HCT116 (cell line): Measurements from ENCODE around the gene PRRT4. TPM values are rescaled to one million over a fixed set of nuclear protein-coding genes. Genes with fewer than 3 reads are reported as not detected.

ENCODE experiments used
- ATAC-seq: fragments of 200-7000 bp; cut with Tn5 transposase; 2 replicates; pipeline ENCODE4 v1.9.1; 2020; ENCODE audit warnings: mild to moderate bottlenecking, moderate library complexity
- BruUV-seq: library from RNA; stranded (reverse); fragments of 400-500 nt; replicated peaks from 2 replicates; lab custom pipeline; 2021; lab: Mats Ljungman, UMichigan
- CTCF ChIA-PET: fragments of 300-600 bp; sonication (Branson Sonifier 250); formaldehyde crosslinking; loops from one replicate; lab custom pipeline; 2021; ENCODE audit warnings: antibody characterized with exemption; lab: Charles Lee
- POLR2A ChIA-PET: fragments of 300-600, 350-600 bp; sonication (Branson Sonifier 250); formaldehyde crosslinking; loops from one replicate; lab custom pipeline; 2021; ENCODE audit warnings: antibody characterized with exemption; lab: Charles Lee
- RAD21 ChIA-PET, 2 experiments: fragments of 300-600 bp; sonication (Branson Sonifier 250); formaldehyde crosslinking; loops; one replicate each; lab custom pipeline; 2023; ENCODE audit warnings: low total read pairs in 2 of 2; ENCODE audit not compliant: uncharacterized antibody in 2 of 2, unreplicated experiment in 2 of 2, low non-redundant PET in 1 of 2; lab: Charles Lee
- DNase-seq: peaks from one replicate; pipeline ENCODE4 v3.0.0-alpha.2; 2010; ENCODE audit warnings: low read depth, low spot score
- H2AFZ ChIP-seq: fragments of 200-600 bp; shearing (Covaris generic), sonication (generic); 2 replicates; pipeline ENCODE4 v1.6.1; 2017; ENCODE audit warnings: low read depth, mixed run types, mixed read lengths, antibody characterized with exemption, low read length; ENCODE audit not compliant: poor library complexity, severe bottlenecking
- H3K27ac ChIP-seq: 2 replicates; pipeline ENCODE4 v1.5.1; 2012; ENCODE audit warnings: low read depth, low read length
- H3K27me3 ChIP-seq: fragments of 200-600 bp; sonication (generic); 2 replicates; pipeline ENCODE4 v1.6.1; 2016; ENCODE audit warnings: mixed run types, low read length, mixed read lengths; ENCODE audit not compliant: insufficient read depth
- H3K36me3 ChIP-seq, 2 experiments: fragments of 200-500 bp in 1 of 2; fragments of 200-600 bp in 1 of 2; sonication (Bioruptor generic) in 1 of 2; sonication (generic) in 1 of 2; 2 replicates each; pipeline versions ENCODE4 v1.5.1 to v1.6.1; 2014 to 2016; ENCODE audit warnings: low read length in 2 of 2, inconsistent platforms in 1 of 2, mixed read lengths in 1 of 2, mixed run types in 1 of 2; ENCODE audit not compliant: insufficient read depth in 2 of 2, control insufficient read depth in 1 of 2
- H3K4me1 ChIP-seq, 2 experiments: fragments of 200-600 bp in 1 of 2; sonication (generic) in 1 of 2; 2 replicates each; pipeline versions ENCODE4 v1.5.1 to v1.6.1; 2012 to 2017; ENCODE audit warnings: low read length in 2 of 2, inconsistent platforms in 1 of 2, mild to moderate bottlenecking in 1 of 2, mixed read lengths in 1 of 2, mixed run types in 1 of 2, moderate library complexity in 1 of 2; ENCODE audit not compliant: insufficient read depth in 2 of 2, control insufficient read depth in 1 of 2
- H3K4me2 ChIP-seq: fragments of 200-600 bp; sonication (generic); 2 replicates; pipeline ENCODE4 v1.6.1; 2017; ENCODE audit warnings: mixed run types, low read length, mixed read lengths
- H3K4me3 ChIP-seq, 2 experiments: fragments of 200-600 bp in 1 of 2; sonication (generic) in 1 of 2; replicated peaks in 1 of 2; 2 replicates each; pipeline ENCODE4 v1.5.1; 2011 to 2016; ENCODE audit warnings: low read length in 2 of 2, control low read depth in 1 of 2, low read depth in 1 of 2, mild to moderate bottlenecking in 1 of 2, mixed read lengths in 1 of 2, mixed run types in 1 of 2
- H3K79me2 ChIP-seq: fragments of 200-600 bp; sonication (generic); 2 replicates; pipeline ENCODE4 v1.6.1; 2017; ENCODE audit warnings: mild to moderate bottlenecking, mixed run types, low read length, moderate library complexity, mixed read lengths; ENCODE audit not compliant: insufficient read depth
- H3K9ac ChIP-seq: fragments of 200-600 bp; sonication (generic); 2 replicates; pipeline ENCODE4 v1.6.1; 2016; ENCODE audit warnings: low read length, mixed read lengths
- H3K9me2 ChIP-seq: fragments of 200-600 bp; sonication (generic), shearing (Covaris generic); 2 replicates; pipeline ENCODE4 v1.6.1; 2017; ENCODE audit warnings: mixed run types, mild to moderate bottlenecking, moderate library complexity; ENCODE audit not compliant: insufficient read depth
- H3K9me3 ChIP-seq, 2 experiments: fragments of 200-500 bp in 1 of 2; fragments of 200-600 bp in 1 of 2; sonication (Bioruptor generic) in 1 of 2; sonication (generic) in 1 of 2; 2 replicates each; pipeline ENCODE4 v1.6.1; 2014 to 2017; ENCODE audit warnings: low read length in 2 of 2, mixed read lengths in 2 of 2, inconsistent platforms in 1 of 2, low read depth in 1 of 2, mild to moderate bottlenecking in 1 of 2, mixed run types in 1 of 2, moderate library complexity in 1 of 2; ENCODE audit not compliant: control insufficient read depth in 1 of 2, insufficient read depth in 1 of 2
- H4K20me1 ChIP-seq: fragments of 200-600 bp; sonication (generic), shearing (Covaris generic); 2 replicates; pipeline ENCODE4 v1.6.1; 2017; ENCODE audit warnings: mixed run types, mild to moderate bottlenecking, moderate library complexity; ENCODE audit not compliant: insufficient read depth
- CBX3 ChIP-seq: IDR thresholded peaks from 2 replicates; pipeline ENCODE4 v1.6.1; 2012; ENCODE audit warnings: low read depth
- CEBPB ChIP-seq: IDR thresholded peaks from 2 replicates; pipeline ENCODE4 v1.6.1; 2012; ENCODE audit warnings: low read depth
- EGR1 ChIP-seq: IDR thresholded peaks from 2 replicates; pipeline ENCODE4 v1.6.1; 2012; ENCODE audit warnings: low read depth
- ELF1 ChIP-seq: IDR thresholded peaks from 2 replicates; pipeline ENCODE4 v1.6.1; 2012; ENCODE audit warnings: low read depth, borderline replicate concordance
- EZH2 ChIP-seq: fragments of 200-600 bp; sonication (generic); IDR thresholded peaks from 2 replicates; pipeline ENCODE4 v1.6.1; 2017; ENCODE audit warnings: antibody characterized with exemption, mixed run types
- EZH2phosphoT487 ChIP-seq: fragments of 200-600 bp; IDR thresholded peaks from 2 replicates; pipeline ENCODE4 v1.6.1; 2018; ENCODE audit warnings: antibody characterized with exemption, borderline replicate concordance
- FOSL1 ChIP-seq: IDR thresholded peaks from 2 replicates; pipeline ENCODE4 v1.6.1; 2012; ENCODE audit warnings: low read depth
- JUND ChIP-seq: IDR thresholded peaks from 2 replicates; pipeline ENCODE4 v1.6.1; 2012
- POLR2AphosphoS5 ChIP-seq: IDR thresholded peaks from 2 replicates; pipeline ENCODE4 v1.6.1; 2011; ENCODE audit warnings: mild to moderate bottlenecking, low read depth, low read length, moderate library complexity
- RAD21 ChIP-seq: IDR thresholded peaks from 2 replicates; pipeline ENCODE4 v1.6.1; 2012; ENCODE audit warnings: low read depth, mild to moderate bottlenecking
- SIN3A ChIP-seq: IDR thresholded peaks from 2 replicates; pipeline ENCODE4 v1.6.1; 2012; ENCODE audit warnings: low read depth
- YY1 ChIP-seq: IDR thresholded peaks from 2 replicates; pipeline ENCODE4 v1.6.1; 2011; ENCODE audit warnings: low read length, low read depth, moderate library complexity, mild to moderate bottlenecking; ENCODE audit not compliant: insufficient replicate concordance; ENCODE audit errors: extremely low read depth
- ZFX ChIP-seq: fragments of 450-650 bp; IDR thresholded peaks from 2 replicates; pipeline ENCODE4 v1.6.1; 2017
- ZNF274 ChIP-seq: fragments of 200-500 bp; sonication (Bioruptor generic); IDR thresholded peaks from 2 replicates; pipeline ENCODE4 v1.6.1; 2014; ENCODE audit warnings: mild to moderate bottlenecking, low read depth, low read length, inconsistent platforms
- intact Hi-C: fragments of 100-400 bp; cut with micrococcal nuclease; formaldehyde crosslinking; loops from 2 replicates; pipeline ENCODE4 v1.10.0; 2022
- total RNA-seq: library from RNA; stranded (reverse); gene quantifications from one replicate; pipeline ENCODE4 v1.2.1, GENCODE V29; 2021; ENCODE audit not compliant: unreplicated experiment
- TF ChIP-seq, protein P1 (sequence below): IDR thresholded peaks from 2 replicates; pipeline ENCODE4 v1.6.1; 2012

The PRRT4 gene
- total RNA-seq, 1 experiment from 2014 or later = 4.0 TPM

DNA sequence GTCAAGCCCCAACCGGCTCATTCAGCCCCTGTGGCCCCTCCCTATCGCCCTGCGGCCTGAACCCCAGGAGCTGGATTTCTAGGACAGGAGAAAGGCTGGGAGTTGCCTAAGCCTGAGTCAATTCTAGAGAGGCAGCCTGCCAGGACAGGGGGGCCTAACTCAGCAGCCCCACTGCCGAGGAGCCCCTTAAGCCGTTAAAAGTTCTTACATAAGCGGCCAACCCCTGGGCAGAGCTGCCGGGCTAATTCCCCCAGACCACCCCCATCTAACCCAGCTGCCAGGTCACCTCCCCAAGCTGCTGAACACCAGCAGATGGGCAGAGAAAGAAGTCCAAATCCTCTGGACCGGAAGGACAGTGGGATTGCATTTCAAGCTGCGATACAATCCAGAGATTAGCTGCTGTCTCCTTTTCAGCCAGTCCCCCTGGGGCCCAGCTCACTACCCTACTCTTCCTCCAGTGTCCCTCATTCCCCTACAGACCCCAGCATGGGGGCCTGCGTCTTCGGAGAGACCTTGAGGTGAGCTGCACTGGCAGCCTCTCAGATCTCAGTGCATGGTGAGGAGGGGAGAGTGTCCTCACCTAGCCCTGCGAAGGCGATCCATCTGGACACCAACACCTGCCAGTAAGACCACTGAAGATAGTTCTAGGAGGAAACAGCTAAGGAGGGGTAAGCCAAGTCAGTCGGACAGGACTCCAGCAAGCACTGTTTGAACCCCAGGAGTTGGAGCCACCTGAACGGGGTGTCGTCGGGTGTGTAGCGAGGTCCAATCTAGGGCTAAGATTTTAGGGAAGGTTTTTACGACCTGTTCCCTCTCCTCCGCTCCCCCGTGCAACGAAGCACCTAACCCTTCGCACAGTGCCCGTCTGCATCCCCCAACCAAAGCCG lies 47.5 kb upstream of the PRRT4 start:
- ATAC-seq = no peak
- BruUV-seq = TSS peak; percentile 41
- Histone ChIP-seq H3K27me3 (no peaks in the 10 kb centered on the region), H3K79me2 (peaks cover 14% of the 10 kb centered on the region), H3K4me1 (peaks cover 32 to 56% of the 10 kb centered on the region in 2 experiments), H2AFZ (no peak overlapping the region), H3K36me3 (no peaks in the 10 kb centered on the region), H3K4me2 (peak overlapping the region; percentile 100), H3K9me3 (no peaks in the 10 kb centered on the region), H4K20me1 (no peaks in the 10 kb centered on the region), H3K4me3 (peak overlapping the region; percentile 65 to 70), H3K27ac (peak overlapping the region; percentile 75), H3K9me2 (no peaks in the 10 kb centered on the region), H3K9ac (peak overlapping the region; percentile 70)
- POLR2A ChIA-PET = interaction anchor here (1.2 kb wide), 1 partner anchor 65 kb away, joined by 3 read pairs; the partner anchor contains the start of gene RBM28
- intact Hi-C loops = no loop called here
- RAD21 ChIA-PET = no interaction called here
- CTCF ChIA-PET = interaction anchor here (1.1 to 5.6 kb wide), 6 partner anchors 9 to 51 kb away, joined by 4 to 37 read pairs (median 8); no protein-coding TSS in a partner anchor
- no peak for DNase-seq
- TF ChIP-seq JUND = no peak
- TF ChIP-seq EGR1 = no peak
- no peak for TF ChIP-seq FOSL1
- no peak for TF ChIP-seq EZH2
- TF ChIP-seq, all 23 proteins: peak for 0

DNA sequence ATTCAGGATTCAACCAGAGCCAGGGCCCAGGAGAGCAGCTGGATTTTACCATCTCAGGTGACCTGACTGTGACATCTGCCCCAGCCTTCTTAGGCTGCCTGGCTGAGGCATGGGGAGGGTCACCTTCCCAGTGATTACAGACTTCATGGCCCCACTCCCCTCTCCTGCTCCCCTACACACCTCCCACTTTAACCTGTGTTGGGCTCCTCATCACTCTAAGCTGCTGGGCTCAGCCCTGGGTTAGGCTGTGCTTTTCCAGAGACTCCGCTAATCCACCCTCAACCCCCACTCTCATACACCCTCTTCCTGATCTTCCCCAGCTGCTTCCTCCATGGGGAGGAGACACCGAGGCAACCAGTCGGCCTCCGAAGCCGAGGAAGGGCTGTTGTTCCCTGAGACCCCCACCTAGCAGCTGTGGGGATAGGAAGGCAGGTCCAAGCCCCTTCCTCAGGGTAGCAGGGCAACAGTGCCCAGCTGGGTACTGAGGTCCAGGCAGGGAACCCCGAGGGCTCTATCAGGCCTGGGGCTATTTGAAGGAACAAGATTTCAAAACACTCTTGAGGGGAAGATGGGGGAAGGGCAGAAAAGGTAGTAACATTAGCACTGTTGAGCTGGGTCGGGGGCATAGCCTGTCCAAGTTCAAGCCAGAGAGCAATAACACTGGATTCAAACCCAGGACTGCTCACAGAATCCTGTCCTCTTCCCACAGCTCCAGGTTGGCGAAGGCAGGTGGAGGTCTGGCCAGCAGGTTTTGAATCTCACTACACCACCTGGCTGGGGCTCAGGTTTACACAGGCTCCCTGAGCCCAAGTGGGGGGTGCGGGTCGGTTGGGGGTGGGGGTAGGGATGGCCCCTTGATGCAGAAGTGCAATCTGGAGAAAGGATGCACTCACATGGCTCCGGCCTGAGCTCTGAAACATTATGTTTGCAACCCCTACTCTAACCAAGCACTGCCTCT lies 46.5 kb upstream of the PRRT4 start:
- no peaks in the 10 kb centered on the region for H4K20me1 ChIP-seq
- H3K9me2 ChIP-seq = no peaks in the 10 kb centered on the region
- CTCF ChIA-PET = interaction anchor here (0.9 to 5.6 kb wide), 6 partner anchors 9 to 51 kb away, joined by 3 to 37 read pairs (median 6); no protein-coding TSS in a partner anchor
- ATAC-seq (no peak), DNase-seq (no peak)
- intact Hi-C loops = no loop called here
- H3K79me2 ChIP-seq = peaks cover 21% of the 10 kb centered on the region
- peaks cover 34 to 58% of the 10 kb centered on the region in 2 experiments for H3K4me1 ChIP-seq
- RAD21 ChIA-PET = interaction anchor here in 1 of 2 experiments (0.7 kb wide), 1 partner anchor 58 kb away, joined by 3 read pairs; no protein-coding TSS in a partner anchor
- no peak overlapping the region for H2AFZ ChIP-seq
- H3K9me3 ChIP-seq = no peaks in the 10 kb centered on the region
- no TSS peak for BruUV-seq
- peak overlapping the region; percentile 100 for H3K4me2 ChIP-seq
- H3K27me3 ChIP-seq = no peaks in the 10 kb centered on the region
- H3K36me3 ChIP-seq = peaks cover 0 to 2% of the 10 kb centered on the region in 2 experiments; a peak in 1 of 4 replicates
- no peak overlapping the region; the same call in 1 of the 2 replicates for H3K27ac ChIP-seq
- no peak overlapping the region for H3K4me3 ChIP-seq
- H3K9ac ChIP-seq = no peak overlapping the region
- POLR2A ChIA-PET = interaction anchor here (1.2 kb wide), 1 partner anchor 64 kb away, joined by 3 read pairs; the partner anchor contains the start of gene RBM28
- TF ChIP-seq POLR2AphosphoS5 (no peak), CEBPB (no peak), EZH2phosphoT487 (no peak), ZFX (no peak), YY1 (no peak), ELF1 (no peak), RAD21 (no peak), SIN3A (no peak), ZNF274 (no peak), CBX3 (no peak), JUND (no peak)
- TF ChIP-seq, protein P1, sequence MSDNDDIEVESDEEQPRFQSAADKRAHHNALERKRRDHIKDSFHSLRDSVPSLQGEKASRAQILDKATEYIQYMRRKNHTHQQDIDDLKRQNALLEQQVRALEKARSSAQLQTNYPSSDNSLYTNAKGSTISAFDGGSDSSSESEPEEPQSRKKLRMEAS = no peak
